GM12878 (cell line): ENCODE data around the gene RBM19. TPM values are rescaled to one million over a fixed set of nuclear protein-coding genes. Genes with fewer than 3 reads are reported as not detected.

ENCODE experiments used
- ATAC-seq: fragments of 200-7000 bp; cut with Tn5 transposase; 3 replicates; pipeline ENCODE4 v1.9.1; 2020; ENCODE audit warnings: mild to moderate bottlenecking, moderate library complexity
- BruUV-seq: library from RNA; stranded (reverse); fragments of 400-500 nt; replicated peaks from 2 replicates; lab custom pipeline; 2021; lab: Mats Ljungman, UMichigan
- CTCF ChIA-PET: fragments of 300-600 bp; sonication (Branson Sonifier 250); formaldehyde crosslinking; extraction: SDS; loops from one replicate; lab custom pipeline; 2021; ENCODE audit warnings: inconsistent platforms; lab: Yijun Ruan, JAX
- POLR2A ChIA-PET: fragments of 350-600 bp; formaldehyde crosslinking; extraction: SDS; loops from one replicate; lab custom pipeline; 2021; ENCODE audit warnings: inconsistent platforms; lab: Charles Lee
- RAD21 ChIA-PET: fragments of 300-600 bp; sonication (Branson Sonifier 250); formaldehyde crosslinking; loops from one replicate; lab custom pipeline; 2023; ENCODE audit warnings: antibody characterized with exemption; ENCODE audit not compliant: unreplicated experiment; lab: Charles Lee
- SMC1A ChIA-PET: fragments of 300-600 bp; sonication (Branson Sonifier 250); formaldehyde crosslinking; loops from one replicate; lab custom pipeline; 2023; ENCODE audit not compliant: unreplicated experiment, uncharacterized antibody; lab: Charles Lee
- DNase-seq: peaks from one replicate; pipeline ENCODE4 v3.0.0-alpha.2; 2011; ENCODE audit warnings: low read depth, low spot score
- FAIRE-seq: peaks from 3 replicates; lab custom pipeline; 2011; peaks lifted over from hg19 to GRCh38; lab: Jason Lieb, UNC
- H2AFZ ChIP-seq: 2 replicates; pipeline ENCODE4 v1.6.0; 2011; ENCODE audit warnings: low read depth, low read length, control low read depth; ENCODE audit not compliant: control insufficient read depth
- H3K27ac ChIP-seq: 2 replicates; pipeline ENCODE4 v1.5.1; 2011; ENCODE audit warnings: control low read depth; ENCODE audit not compliant: control insufficient read depth, insufficient read depth
- H3K27me3 ChIP-seq, 2 experiments: replicated peaks in 1 of 2; 2 replicates each; pipeline versions ENCODE4 v1.6.0 to v1.6.1; 2011; ENCODE audit warnings: low read length in 1 of 2; ENCODE audit not compliant: control insufficient read depth in 2 of 2, insufficient read depth in 2 of 2
- H3K36me3 ChIP-seq, 2 experiments: 2 replicates each; pipeline ENCODE4 v1.5.1; 2011; ENCODE audit warnings: low read length in 1 of 2; ENCODE audit not compliant: control insufficient read depth in 2 of 2, insufficient read depth in 2 of 2
- H3K4me1 ChIP-seq: 2 replicates; pipeline ENCODE4 v1.6.1; 2011; ENCODE audit warnings: mild to moderate bottlenecking, low read length, moderate library complexity, mixed read lengths; ENCODE audit not compliant: control insufficient read depth, insufficient read depth
- H3K4me2 ChIP-seq: 2 replicates; pipeline ENCODE4 v1.6.0; 2011; ENCODE audit warnings: control low read depth; ENCODE audit not compliant: control insufficient read depth, insufficient read depth
- H3K4me3 ChIP-seq: fragments of 200-600 bp; sonication (generic); 2 replicates; pipeline ENCODE4 v1.5.1; 2016
- H3K79me2 ChIP-seq: 2 replicates; pipeline ENCODE4 v1.6.0; 2011; ENCODE audit warnings: low read length; ENCODE audit not compliant: control insufficient read depth, insufficient read depth
- H3K9ac ChIP-seq: 2 replicates; pipeline ENCODE4 v1.8.0; 2011; ENCODE audit warnings: low read length, control low read depth, mixed read lengths; ENCODE audit not compliant: control insufficient read depth, insufficient read depth
- H3K9me3 ChIP-seq: replicated peaks from 3 replicates; pipeline ENCODE4 v1.5.1; 2011; ENCODE audit warnings: mild to moderate bottlenecking, low read length; ENCODE audit not compliant: control insufficient read depth, insufficient read depth
- H4K20me1 ChIP-seq: 2 replicates; pipeline ENCODE4 v1.6.0; 2011; ENCODE audit not compliant: control insufficient read depth, insufficient read depth
- CHD4 ChIP-seq: fragments of 200-600 bp; sonication (generic); IDR thresholded peaks from 2 replicates; pipeline ENCODE4 v1.6.1; 2016; ENCODE audit warnings: mild to moderate bottlenecking
- CREM ChIP-seq: IDR thresholded peaks from 2 replicates; pipeline ENCODE4 v1.6.1; 2014; ENCODE audit warnings: antibody characterized with exemption, low read depth
- EP300 ChIP-seq, 2 experiments: fragments of 150-350 bp in 1 of 2; IDR thresholded peaks; 2 replicates each; pipeline ENCODE4 v1.6.1; 2011 to 2012; ENCODE audit warnings: low read depth in 2 of 2, low read length in 2 of 2, borderline replicate concordance in 1 of 2, improper control_type of control experiment in 1 of 2, inconsistent platforms in 1 of 2; ENCODE audit not compliant: control insufficient read depth in 1 of 2
- IKZF1 ChIP-seq: fragments of 450-650 bp; conservative IDR thresholded peaks from 2 replicates; pipeline ENCODE4 v1.6.1; 2017; ENCODE audit warnings: antibody characterized with exemption, mild to moderate bottlenecking
- JUND ChIP-seq: IDR thresholded peaks from 2 replicates; pipeline ENCODE4 v1.6.1; 2012; ENCODE audit warnings: low read depth, mild to moderate bottlenecking, low read length, improper control_type of control experiment, moderate library complexity
- MEF2B ChIP-seq: fragments of 450-650 bp; IDR thresholded peaks from 2 replicates; pipeline ENCODE4 v1.6.1; 2018; ENCODE audit warnings: mild to moderate bottlenecking, moderate library complexity; ENCODE audit not compliant: partially characterized antibody, poor library complexity, severe bottlenecking
- MYB ChIP-seq: fragments of 150-350 bp; IDR thresholded peaks from 2 replicates; pipeline ENCODE4 v1.6.1; 2014; ENCODE audit warnings: mild to moderate bottlenecking, low read depth, low read length, borderline replicate concordance
- NFIC ChIP-seq: IDR thresholded peaks from 2 replicates; pipeline ENCODE4 v1.6.1; 2012; ENCODE audit warnings: low read depth, mild to moderate bottlenecking, inconsistent platforms, low read length, moderate library complexity
- NRF1 ChIP-seq: conservative IDR thresholded peaks from 2 replicates; pipeline ENCODE4 v1.6.1; 2011; ENCODE audit warnings: mild to moderate bottlenecking, low read depth, low read length, improper control_type of control experiment
- PAX8 ChIP-seq: fragments of 450-650 bp; IDR thresholded peaks from 2 replicates; pipeline ENCODE4 v1.6.1; 2017; ENCODE audit warnings: mild to moderate bottlenecking, moderate library complexity
- SMARCA5 ChIP-seq: fragments of 450-650 bp; IDR thresholded peaks from 2 replicates; pipeline ENCODE4 v1.6.1; 2017; ENCODE audit warnings: mild to moderate bottlenecking
- TARDBP ChIP-seq: IDR thresholded peaks from 2 replicates; pipeline ENCODE4 v1.6.1; 2016; ENCODE audit warnings: borderline replicate concordance
- TCF3 ChIP-seq: IDR thresholded peaks from 2 replicates; pipeline ENCODE4 v1.6.1; 2012; ENCODE audit warnings: low read depth, mild to moderate bottlenecking, low read length, borderline replicate concordance; ENCODE audit not compliant: insufficient read depth
- ZBED1 ChIP-seq: IDR thresholded peaks from 2 replicates; pipeline ENCODE4 v1.6.1; 2016; ENCODE audit warnings: borderline replicate concordance
- ZNF217 ChIP-seq: fragments of 450-650 bp; IDR thresholded peaks from 2 replicates; pipeline ENCODE4 v1.6.1; 2017; ENCODE audit warnings: antibody characterized with exemption, mild to moderate bottlenecking
- ZNF622 ChIP-seq: fragments of 450-650 bp; IDR thresholded peaks from 2 replicates; pipeline ENCODE4 v1.6.1; 2017; ENCODE audit warnings: mild to moderate bottlenecking, inconsistent platforms
- WGBS: methylation state at CpG from one replicate; pipeline ENCODE4 v1.1.6; 2016; ENCODE audit warnings: low lambda C conversion rate; ENCODE audit not compliant: insufficient replicate concordance, insufficient coverage; ENCODE audit errors: missing lambda C conversion rate; 5-methylcytosine and 5-hydroxymethylcytosine counted together
- in situ Hi-C: fragments of 300-500 bp; cut with MboI; formaldehyde crosslinking; loops from 9 replicates; pipeline ENCODE4 v1.14.3; 2018; ENCODE audit warnings: mixed read lengths
- intact Hi-C: fragments of 100-400 bp; cut with micrococcal nuclease; formaldehyde crosslinking; loops from one replicate; pipeline ENCODE4 v1.14.2; 2022; ENCODE audit not compliant: unreplicated experiment
- polyA plus RNA-seq, 11 experiments: library from polyadenylated mRNA; depleted of rRNA in 4 of 11; unstranded in 6 of 11; stranded (reverse) in 5 of 11; fragments of >200 nt; fragmentation: Nextera tagmentation in 4 of 11; fragmentation: Illumina TruSeq in 1 of 11; extraction: Ambion mirVana in 4 of 11; extraction: Trizol in 1 of 11; gene quantifications; 1 replicate in 1 of 11; 2 replicates in 10 of 11; pipeline versions ENCODE4 v1.2.1 to v1.2.3, GENCODE V29; 2011 to 2016; ENCODE audit warnings: inconsistent platforms in 2 of 11, missing spikeins in 2 of 11, low read depth in 1 of 11
- total RNA-seq, 4 experiments: library from RNA; depleted of rRNA in 3 of 4; stranded (reverse); fragments of >200 nt in 3 of 4; fragmentation: Illumina TruSeq in 1 of 4; extraction: Trizol in 1 of 4; gene quantifications; 2 replicates each; pipeline versions ENCODE4 v1.2.1 to v1.2.3, GENCODE V29; 2013 to 2021

RBM19 gene
- total and polyA plus RNA-seq, 10 of the 15 experiments (the other 5 are each of a cell fraction or from before 2014, with no cell fraction given) = 4.2 to 42.9 (median 28.4) TPM

DNA sequence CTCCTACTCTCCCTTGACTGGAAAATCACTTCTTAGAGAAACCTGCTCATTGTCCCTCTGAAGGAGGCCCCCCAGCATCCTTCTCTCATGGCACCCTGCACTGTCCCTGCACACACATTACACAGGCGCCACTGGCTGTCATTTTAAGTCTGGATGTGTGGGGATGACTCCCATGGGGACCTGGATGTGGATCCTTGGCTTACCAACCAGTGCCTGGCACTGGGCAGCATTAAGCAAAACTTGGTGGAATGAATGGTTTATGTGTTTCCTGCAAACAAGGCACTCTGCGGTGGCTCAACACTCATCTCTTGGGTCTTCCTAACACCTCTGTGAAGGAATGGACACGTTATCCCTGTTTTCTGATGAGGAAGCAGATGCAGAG is 162.4 kb downstream of the RBM19 start:
- intact Hi-C loops = no loop called here
- H3K79me2 ChIP-seq = no peaks in the 10 kb centered on the region
- POLR2A ChIA-PET = no interaction called here
- BruUV-seq = no TSS peak
- H3K9me3 ChIP-seq = no peaks in the 10 kb centered on the region
- DNase-seq = no peak
- no peak overlapping the region for H3K4me2 ChIP-seq
- no peak for TF ChIP-seq JUND
- no peak for TF ChIP-seq SMARCA5
- no peak for TF ChIP-seq CREM
- no peak for TF ChIP-seq TARDBP
- TF ChIP-seq, all 136 proteins: peak for 0
- no peaks in the 10 kb centered on the region for H3K36me3 ChIP-seq
- no peak overlapping the region for H2AFZ ChIP-seq
- H3K27ac ChIP-seq = no peak overlapping the region
- no peaks in the 10 kb centered on the region for H4K20me1 ChIP-seq
- 25% methylated on average over 3 of the region's 3 CpGs for WGBS
- FAIRE-seq = no peak
- RAD21 ChIA-PET = no interaction called here
- CTCF ChIA-PET = no interaction called here
- in situ Hi-C loops = no loop called here
- SMC1A ChIA-PET = no interaction called here
- no peaks in the 10 kb centered on the region for H3K4me1 ChIP-seq
- ATAC-seq = no peak
- no peak overlapping the region for H3K9ac ChIP-seq
- no peaks in the 10 kb centered on the region; a peak in 1 of 4 replicates for H3K27me3 ChIP-seq
- no peak overlapping the region for H3K4me3 ChIP-seq

DNA sequence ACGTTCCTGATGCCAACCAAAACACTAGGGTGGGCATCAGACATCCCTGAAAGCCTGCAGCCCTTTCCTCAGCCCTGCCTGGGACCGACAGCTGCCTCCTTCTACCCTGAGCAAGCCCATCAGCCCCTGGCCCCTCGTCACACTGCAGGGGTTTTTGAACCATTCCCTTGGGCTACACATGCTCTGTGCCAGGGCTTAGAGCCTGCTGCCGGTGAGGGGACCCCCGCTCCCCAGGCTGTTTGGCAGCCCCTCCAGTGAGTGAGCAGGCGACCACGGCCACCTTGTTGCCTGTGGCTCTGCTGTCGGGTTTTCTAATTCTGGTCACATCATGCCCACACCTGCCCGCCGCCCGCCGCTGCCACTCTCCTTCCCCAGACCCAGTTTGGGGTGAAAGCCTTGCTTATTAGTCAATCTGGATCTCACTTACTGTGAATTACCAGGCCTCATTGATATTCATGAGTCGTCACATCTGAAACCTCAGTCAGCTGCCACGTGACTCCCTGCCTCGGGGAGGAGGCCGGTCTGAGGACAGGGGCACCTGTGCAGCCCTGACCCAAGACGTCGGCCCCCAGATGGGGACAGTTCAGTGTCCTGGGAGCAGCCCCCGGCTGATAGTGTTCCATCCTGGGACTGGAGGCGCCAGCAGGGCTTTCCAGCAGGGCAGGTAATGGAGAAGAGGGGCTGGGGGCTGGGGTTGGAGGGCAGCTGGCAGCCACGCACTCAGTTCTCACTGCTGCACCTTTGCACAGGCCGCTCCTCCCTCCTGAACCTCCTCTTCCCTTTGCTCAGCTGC is 163.0 kb downstream of the RBM19 start:
- WGBS = 40% methylated on average over 22 of the region's 22 CpGs
- intact Hi-C loops = no loop called here
- DNase-seq (no peak), FAIRE-seq (no peak), ATAC-seq (no peak)
- Histone ChIP-seq H3K27ac (no peak overlapping the region), H4K20me1 (no peaks in the 10 kb centered on the region), H3K4me3 (no peak overlapping the region), H3K4me1 (no peaks in the 10 kb centered on the region), H3K27me3 (no peaks in the 10 kb centered on the region; a peak in 1 of 4 replicates), H3K36me3 (no peaks in the 10 kb centered on the region), H3K79me2 (no peaks in the 10 kb centered on the region), H3K9me3 (no peaks in the 10 kb centered on the region), H2AFZ (no peak overlapping the region), H3K9ac (no peak overlapping the region), H3K4me2 (no peak overlapping the region)
- no peak for TF ChIP-seq PAX8
- no peak for TF ChIP-seq MEF2B
- no peak for TF ChIP-seq ZNF217
- no peak for TF ChIP-seq ZNF622
- no peak for TF ChIP-seq NFIC
- TF ChIP-seq NRF1 = no peak
- TF ChIP-seq IKZF1 = no peak
- TF ChIP-seq EP300 (IDR thresholded peaks at IDR 0.05; ENCODE audit: borderline replicate concordance in 1 of 2, control insufficient read depth in 1 of 2, low read depth in 2 of 2, low read length in 2 of 2) = no peak
- TF ChIP-seq CHD4 = no peak
- no peak for TF ChIP-seq ZBED1
- no peak for TF ChIP-seq TCF3
- TF ChIP-seq MYB = no peak
- no TSS peak for BruUV-seq
- SMC1A ChIA-PET = no interaction called here
- in situ Hi-C loops = no loop called here
- CTCF ChIA-PET = interaction anchor here (0.5 kb wide), 1 partner anchor 343 kb away, joined by 3 read pairs; no protein-coding TSS in a partner anchor
- POLR2A ChIA-PET = interaction anchor here (0.6 kb wide), 1 partner anchor 476 kb away, joined by 3 read pairs; no protein-coding TSS in a partner anchor
- RAD21 ChIA-PET = no interaction called here
